ENCODE results near the gene SECISBP2L.

DNA sequence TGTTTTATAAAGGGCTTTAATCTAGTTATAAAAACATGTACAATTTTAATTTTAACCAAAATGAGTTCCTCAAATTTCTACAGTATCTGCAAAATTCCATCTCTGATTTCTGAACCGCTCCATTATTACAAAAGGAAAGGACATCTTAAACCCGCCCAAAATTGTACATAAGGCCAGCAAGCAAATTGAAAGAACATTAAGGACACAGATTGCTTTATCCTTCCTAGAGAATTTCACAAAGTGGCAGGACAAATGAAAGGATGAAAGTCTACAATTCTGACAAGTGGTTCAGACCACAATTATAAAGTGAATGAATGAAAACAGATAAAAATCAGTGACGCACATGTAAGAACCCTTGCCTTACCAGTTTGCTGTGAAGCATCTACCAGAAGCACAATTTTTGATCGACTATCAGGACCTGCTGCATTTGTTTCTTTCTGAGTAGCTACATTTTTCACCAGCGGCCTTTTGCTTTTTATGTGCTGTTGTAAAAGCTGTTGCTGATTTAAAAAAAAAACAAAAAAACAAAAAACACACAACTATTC lies 13.6 kb downstream of the SECISBP2L start:
- no peak for TF ChIP-seq EZH2 (IDR thresholded peaks at IDR 0.05; ENCODE audit: low read depth, unreplicated experiment)
- TF ChIP-seq, protein P1, sequence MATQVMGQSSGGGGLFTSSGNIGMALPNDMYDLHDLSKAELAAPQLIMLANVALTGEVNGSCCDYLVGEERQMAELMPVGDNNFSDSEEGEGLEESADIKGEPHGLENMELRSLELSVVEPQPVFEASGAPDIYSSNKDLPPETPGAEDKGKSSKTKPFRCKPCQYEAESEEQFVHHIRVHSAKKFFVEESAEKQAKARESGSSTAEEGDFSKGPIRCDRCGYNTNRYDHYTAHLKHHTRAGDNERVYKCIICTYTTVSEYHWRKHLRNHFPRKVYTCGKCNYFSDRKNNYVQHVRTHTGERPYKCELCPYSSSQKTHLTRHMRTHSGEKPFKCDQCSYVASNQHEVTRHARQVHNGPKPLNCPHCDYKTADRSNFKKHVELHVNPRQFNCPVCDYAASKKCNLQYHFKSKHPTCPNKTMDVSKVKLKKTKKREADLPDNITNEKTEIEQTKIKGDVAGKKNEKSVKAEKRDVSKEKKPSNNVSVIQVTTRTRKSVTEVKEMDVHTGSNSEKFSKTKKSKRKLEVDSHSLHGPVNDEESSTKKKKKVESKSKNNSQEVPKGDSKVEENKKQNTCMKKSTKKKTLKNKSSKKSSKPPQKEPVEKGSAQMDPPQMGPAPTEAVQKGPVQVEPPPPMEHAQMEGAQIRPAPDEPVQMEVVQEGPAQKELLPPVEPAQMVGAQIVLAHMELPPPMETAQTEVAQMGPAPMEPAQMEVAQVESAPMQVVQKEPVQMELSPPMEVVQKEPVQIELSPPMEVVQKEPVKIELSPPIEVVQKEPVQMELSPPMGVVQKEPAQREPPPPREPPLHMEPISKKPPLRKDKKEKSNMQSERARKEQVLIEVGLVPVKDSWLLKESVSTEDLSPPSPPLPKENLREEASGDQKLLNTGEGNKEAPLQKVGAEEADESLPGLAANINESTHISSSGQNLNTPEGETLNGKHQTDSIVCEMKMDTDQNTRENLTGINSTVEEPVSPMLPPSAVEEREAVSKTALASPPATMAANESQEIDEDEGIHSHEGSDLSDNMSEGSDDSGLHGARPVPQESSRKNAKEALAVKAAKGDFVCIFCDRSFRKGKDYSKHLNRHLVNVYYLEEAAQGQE (IDR thresholded peaks at IDR 0.05; ENCODE audit: unreplicated experiment), result no peak
- TF ChIP-seq CTCF (conservative IDR thresholded peaks at IDR 0.05; ENCODE audit: low read depth in 2 of 2), result no peak
- TF ChIP-seq ZNF331 (CRISPR knock-in tag; IDR thresholded peaks at IDR 0.05; ENCODE audit: low read depth), result no peak
- no peak for TF ChIP-seq EZH2phosphoT487 (IDR thresholded peaks at IDR 0.05; ENCODE audit: unreplicated experiment)
- no peak for TF ChIP-seq POLR2AphosphoS5 (IDR thresholded peaks at IDR 0.05; ENCODE audit: low read depth)
- no peak for TF ChIP-seq STAT1 (IDR thresholded peaks at IDR 0.05; ENCODE audit: unreplicated experiment)
